ENCODE results near the gene BTRC. TPM values are rescaled to one million over a fixed set of nuclear protein-coding genes. Genes with fewer than 3 reads are reported as not detected.
"Not testable (repeated sequence)": the region's sequence is repeated elsewhere in the genome, so short reads cannot be mapped to it uniquely, and the experiment has no call there.

The BTRC gene
- total RNA-seq, 4 donors from 2014 or later = 8.0 to 15.1 (median 10.4) TPM

DNA sequence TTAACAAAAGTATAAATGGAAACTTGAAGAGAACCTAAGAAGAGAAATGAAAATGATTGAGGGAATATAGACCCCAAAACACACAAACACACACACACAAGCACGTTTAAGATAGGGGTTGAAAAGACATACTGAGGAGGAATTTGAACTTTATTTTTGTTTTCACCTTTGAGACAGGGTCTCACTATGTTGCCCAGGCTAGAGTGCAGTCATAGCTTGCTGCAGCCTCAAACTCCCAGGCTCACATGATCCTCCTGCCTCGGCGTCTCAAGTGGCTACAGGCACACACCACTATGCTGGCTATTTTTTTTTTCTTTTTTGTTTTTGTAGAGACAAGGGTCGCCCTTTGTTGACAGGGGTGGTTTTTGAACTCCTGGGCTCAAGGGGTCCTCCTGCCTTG lies 4.0 kb downstream of the BTRC start:
- intact Hi-C loops (cut with DNase I) = no loop called here
- H3K27ac ChIP-seq = no peak overlapping the region
- 70 to 82% methylated on average over 4 of the region's 4 CpGs for WGBS, 2 donors
- no peaks in the 10 kb centered on the region for H3K27me3 ChIP-seq
- TF ChIP-seq, protein P1, sequence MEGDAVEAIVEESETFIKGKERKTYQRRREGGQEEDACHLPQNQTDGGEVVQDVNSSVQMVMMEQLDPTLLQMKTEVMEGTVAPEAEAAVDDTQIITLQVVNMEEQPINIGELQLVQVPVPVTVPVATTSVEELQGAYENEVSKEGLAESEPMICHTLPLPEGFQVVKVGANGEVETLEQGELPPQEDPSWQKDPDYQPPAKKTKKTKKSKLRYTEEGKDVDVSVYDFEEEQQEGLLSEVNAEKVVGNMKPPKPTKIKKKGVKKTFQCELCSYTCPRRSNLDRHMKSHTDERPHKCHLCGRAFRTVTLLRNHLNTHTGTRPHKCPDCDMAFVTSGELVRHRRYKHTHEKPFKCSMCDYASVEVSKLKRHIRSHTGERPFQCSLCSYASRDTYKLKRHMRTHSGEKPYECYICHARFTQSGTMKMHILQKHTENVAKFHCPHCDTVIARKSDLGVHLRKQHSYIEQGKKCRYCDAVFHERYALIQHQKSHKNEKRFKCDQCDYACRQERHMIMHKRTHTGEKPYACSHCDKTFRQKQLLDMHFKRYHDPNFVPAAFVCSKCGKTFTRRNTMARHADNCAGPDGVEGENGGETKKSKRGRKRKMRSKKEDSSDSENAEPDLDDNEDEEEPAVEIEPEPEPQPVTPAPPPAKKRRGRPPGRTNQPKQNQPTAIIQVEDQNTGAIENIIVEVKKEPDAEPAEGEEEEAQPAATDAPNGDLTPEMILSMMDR (IDR thresholded peaks at IDR 0.05) = no peak
- no peak for TF ChIP-seq POLR2A (IDR thresholded peaks at IDR 0.05)
- peaks cover 0 to 24% (median 7%) of the 10 kb centered on the region in 3 donors for H3K4me1 ChIP-seq
- no peak for DNase-seq
- no peaks in the 10 kb centered on the region for H3K9me3 ChIP-seq
- no peak overlapping the region for H3K4me3 ChIP-seq
- H3K36me3 ChIP-seq = peaks cover 0 to 10% (median 0%) of the 10 kb centered on the region in 3 donors

GRCh38 chr10:101358706-101359300 lies 4.8 kb downstream of the BTRC start:
- TF ChIP-seq, protein P1 (IDR thresholded peaks at IDR 0.05) = no peak
- TF ChIP-seq POLR2A (IDR thresholded peaks at IDR 0.05) = no peak
- H3K27ac ChIP-seq = no peak overlapping the region
- DNase-seq = no peak
- peaks cover 0 to 11% (median 0%) of the 10 kb centered on the region in 3 donors for H3K36me3 ChIP-seq
- peaks cover 0 to 21% (median 3%) of the 10 kb centered on the region in 3 donors for H3K4me1 ChIP-seq
- intact Hi-C loops (cut with DNase I) = no loop called here
- H3K9me3 ChIP-seq = no peaks in the 10 kb centered on the region
- H3K4me3 ChIP-seq = no peak overlapping the region
- 61 to 62% methylated on average over 5 of the region's 5 CpGs for WGBS, 2 donors
- H3K27me3 ChIP-seq = no peaks in the 10 kb centered on the region

DNA sequence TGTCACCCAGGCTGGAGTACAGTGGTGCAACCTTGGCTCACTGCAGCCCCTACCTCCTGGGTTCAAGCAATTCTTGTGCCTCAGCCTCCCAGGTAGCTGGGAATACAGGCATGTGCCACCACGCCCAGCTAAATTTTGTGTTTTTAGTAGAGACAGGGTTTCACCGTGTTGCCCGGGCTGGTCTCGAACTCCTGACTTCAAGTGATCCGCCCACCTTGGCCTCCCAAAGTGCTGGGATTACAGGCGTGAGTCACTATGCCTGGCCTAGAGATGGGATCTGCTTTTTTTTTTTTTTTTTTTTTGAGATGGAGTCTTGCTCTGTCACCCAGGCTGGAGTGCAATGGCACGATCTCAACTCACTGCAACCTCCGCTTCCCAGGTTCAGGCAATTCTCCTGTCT lies 6.1 kb downstream of the BTRC start:
- H3K4me3 ChIP-seq; H3K27ac ChIP-seq; DNase-seq; H3K9me3 ChIP-seq; H3K27me3 ChIP-seq; intact Hi-C loops (cut with DNase I): not testable (repeated sequence)
- peaks cover 0 to 12% (median 0%) of the 10 kb centered on the region in 3 donors for H3K36me3 ChIP-seq
- peaks cover 0 to 19% (median 0%) of the 10 kb centered on the region in 3 donors for H3K4me1 ChIP-seq
- 82 to 83% methylated on average over 8 of the region's 8 CpGs for WGBS, 2 donors

GRCh38 chr10:101360841-101361240 lies 6.9 kb downstream of the BTRC start:
- H3K27ac ChIP-seq; H3K27me3 ChIP-seq; DNase-seq; H3K4me3 ChIP-seq; intact Hi-C loops (cut with DNase I); H3K9me3 ChIP-seq: not testable (repeated sequence)
- WGBS, 2 donors = 98 to 100% methylated on average over 2 to 4 of the region's 4 CpGs
- peaks cover 0 to 12% (median 0%) of the 10 kb centered on the region in 3 donors for H3K4me1 ChIP-seq
- peaks cover 0 to 19% (median 0%) of the 10 kb centered on the region in 3 donors for H3K36me3 ChIP-seq

DNA sequence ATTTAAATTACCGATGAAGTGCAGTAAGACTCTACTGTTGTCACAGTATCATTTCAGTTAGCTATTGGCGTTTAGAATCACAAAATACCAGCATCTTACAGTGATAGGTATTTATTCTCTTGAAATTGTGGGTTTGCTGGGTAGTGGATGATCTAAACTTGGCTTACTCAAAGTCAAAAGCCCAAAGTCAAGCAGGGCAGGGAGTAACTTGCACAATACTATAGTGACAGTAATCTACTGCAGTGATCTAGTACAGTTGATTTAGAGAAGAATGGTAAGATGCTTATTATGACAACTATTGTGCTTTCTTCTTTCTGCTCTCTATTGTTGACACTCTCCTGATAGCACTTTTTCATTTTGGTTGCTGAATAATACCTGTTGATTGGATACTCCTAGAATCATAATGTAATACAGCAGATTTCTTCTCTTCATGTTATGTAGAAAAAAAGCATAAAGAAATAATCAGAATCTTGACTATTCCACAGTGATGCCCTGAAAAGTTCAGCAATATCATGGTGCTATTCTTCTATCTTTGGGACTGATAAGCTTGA lies 10.0 kb downstream of the BTRC start:
- intact Hi-C loops (cut with DNase I) = no loop called here
- Histone ChIP-seq H3K36me3 (peaks cover 0 to 20% (median 0%) of the 10 kb centered on the region in 3 donors), H3K27me3 (no peaks in the 10 kb centered on the region), H3K4me1 (peaks cover 0 to 27% (median 0%) of the 10 kb centered on the region in 3 donors), H3K4me3 (no peak overlapping the region), H3K27ac (no peak overlapping the region), H3K9me3 (no peaks in the 10 kb centered on the region)
- no peak for TF ChIP-seq POLR2A (IDR thresholded peaks at IDR 0.05)
- TF ChIP-seq, protein P1 (IDR thresholded peaks at IDR 0.05) = no peak
- 76 to 92% methylated on average over 2 of the region's 2 CpGs for WGBS, 2 donors
- no peak for DNase-seq

- TF ChIP-seq, protein P1 (IDR thresholded peaks at IDR 0.05) = no peak
- DNase-seq = no peak
- Histone ChIP-seq H3K4me1 (peaks cover 0 to 30% (median 0%) of the 10 kb centered on the region in 3 donors), H3K36me3 (peaks cover 0 to 23% (median 0%) of the 10 kb centered on the region in 3 donors), H3K27me3 (no peaks in the 10 kb centered on the region), H3K4me3 (no peak overlapping the region), H3K9me3 (no peaks in the 10 kb centered on the region), H3K27ac (no peak overlapping the region)
- WGBS, 2 donors = 81% methylated on average over 7 of the region's 7 CpGs
- intact Hi-C loops (cut with DNase I) = no loop called here
These were observed 10.8 kb downstream of the BTRC start for GRCh38 chr10:101364721-101365120.
